Ascending aorta (tissue), 2 donors: ENCODE measurements around the gene TICAM1. TPM values are rescaled to one million over a fixed set of nuclear protein-coding genes. Genes with fewer than 3 reads are reported as not detected.

Experiments used
- DNase-seq, 2 donors: peaks; one replicate each; pipeline ENCODE4 v3.0.0-alpha.2; 2019; ENCODE audit warnings: low spot score in 2 of 2
- H3K27ac ChIP-seq, 2 donors: fragments of 200-600 bp; sonication (generic); one replicate each; pipeline ENCODE4 v1.5.1; 2016 to 2017; ENCODE audit warnings: mild to moderate bottlenecking in 1 of 2
- H3K27me3 ChIP-seq: fragments of 200-600 bp; sonication (generic); one replicate; pipeline ENCODE4 v1.5.1; 2017
- H3K36me3 ChIP-seq, 2 donors: fragments of 200-600 bp; sonication (generic); one replicate each; pipeline ENCODE4 v1.5.1; 2016
- H3K4me1 ChIP-seq, 2 donors: fragments of 200-600 bp; sonication (generic); one replicate each; pipeline ENCODE4 v1.5.1; 2016 to 2017; ENCODE audit warnings: mild to moderate bottlenecking in 1 of 2
- H3K4me3 ChIP-seq, 2 donors: fragments of 200-600 bp; sonication (generic); one replicate each; pipeline ENCODE4 v1.5.1; 2016 to 2017; ENCODE audit warnings: mild to moderate bottlenecking in 1 of 2
- H3K9me3 ChIP-seq, 2 donors: fragments of 200-600 bp; sonication (generic); one replicate each; pipeline ENCODE4 v1.5.1; 2016
- intact Hi-C: fragments of 100-400 bp; cut with DNase I; formaldehyde crosslinking; loops from one replicate; pipeline ENCODE4 v1.15.1; 2023
- total RNA-seq: library from RNA; depleted of rRNA; stranded (reverse); fragments of >200 nt; gene quantifications from one replicate; pipeline ENCODE4 v1.1.0, GENCODE V29; 2016
- TF ChIP-seq, protein P1 (sequence below), 3 experiments: fragments of 200-600 bp in 2 of 3; fragments of 450-650 bp in 1 of 3; sonication (generic) in 2 of 3; IDR thresholded peaks; one replicate each; pipeline ENCODE4 v1.5.1; 2016 to 2019; ENCODE audit warnings: antibody characterized with exemption in 3 of 3, mild to moderate bottlenecking in 1 of 3, moderate library complexity in 1 of 3

TICAM1 gene
- total RNA-seq, result 20.3 TPM

- Histone ChIP-seq H3K27ac (peak within 1 kb of the TSS; percentile 96 to 99), H3K36me3 (no peaks in the 10 kb centered on the region), H3K9me3 (no peaks in the 10 kb centered on the region), H3K4me1 (peaks cover 5 to 12% of the 10 kb centered on the region in 2 donors), H3K27me3 (no peaks in the 10 kb centered on the region), H3K4me3 (peak within 1 kb of the TSS; percentile 94 to 98)
- intact Hi-C loops, result loop anchor here (1.0 kb wide), 1 partner anchor 16 kb away; no protein-coding TSS in a partner anchor
- DNase-seq, result peak; percentile 25 to 83
- TF ChIP-seq, protein P1, sequence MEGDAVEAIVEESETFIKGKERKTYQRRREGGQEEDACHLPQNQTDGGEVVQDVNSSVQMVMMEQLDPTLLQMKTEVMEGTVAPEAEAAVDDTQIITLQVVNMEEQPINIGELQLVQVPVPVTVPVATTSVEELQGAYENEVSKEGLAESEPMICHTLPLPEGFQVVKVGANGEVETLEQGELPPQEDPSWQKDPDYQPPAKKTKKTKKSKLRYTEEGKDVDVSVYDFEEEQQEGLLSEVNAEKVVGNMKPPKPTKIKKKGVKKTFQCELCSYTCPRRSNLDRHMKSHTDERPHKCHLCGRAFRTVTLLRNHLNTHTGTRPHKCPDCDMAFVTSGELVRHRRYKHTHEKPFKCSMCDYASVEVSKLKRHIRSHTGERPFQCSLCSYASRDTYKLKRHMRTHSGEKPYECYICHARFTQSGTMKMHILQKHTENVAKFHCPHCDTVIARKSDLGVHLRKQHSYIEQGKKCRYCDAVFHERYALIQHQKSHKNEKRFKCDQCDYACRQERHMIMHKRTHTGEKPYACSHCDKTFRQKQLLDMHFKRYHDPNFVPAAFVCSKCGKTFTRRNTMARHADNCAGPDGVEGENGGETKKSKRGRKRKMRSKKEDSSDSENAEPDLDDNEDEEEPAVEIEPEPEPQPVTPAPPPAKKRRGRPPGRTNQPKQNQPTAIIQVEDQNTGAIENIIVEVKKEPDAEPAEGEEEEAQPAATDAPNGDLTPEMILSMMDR (IDR thresholded peaks at IDR 0.05), result peak in 2 of 3 experiments; percentile 14 to 15
Measured at GRCh38 chr19:4831304-4831978, at the start of gene TICAM1. TSS of gene TICAM1 (minus strand) at chr19:4831712. CDS start at chr19:4818377, 13,335 bp downstream.

GRCh38 chr19:4879041-4879440 is 47.5 kb upstream of the TICAM1 start:
- TF ChIP-seq, protein P1 (IDR thresholded peaks at IDR 0.05), result no peak
- Histone ChIP-seq H3K4me3 (no peak overlapping the region), H3K27me3 (no peaks in the 10 kb centered on the region), H3K4me1 (peaks cover 3 to 15% of the 10 kb centered on the region in 2 donors), H3K27ac (peak overlapping the region in 1 of 2 donors; percentile 71), H3K36me3 (no peaks in the 10 kb centered on the region), H3K9me3 (no peaks in the 10 kb centered on the region)
- intact Hi-C loops, result loop anchor here (10.0 kb wide), 1 partner anchor 416 kb away; no protein-coding TSS in a partner anchor
- no peak for DNase-seq

GRCh38 chr19:4878491-4878968 is 47.0 kb upstream of the TICAM1 start:
- Histone ChIP-seq H3K27me3 (no peaks in the 10 kb centered on the region), H3K36me3 (no peaks in the 10 kb centered on the region), H3K4me3 (peak overlapping the region in 1 of 2 donors; percentile 39), H3K4me1 (peaks cover 3 to 15% of the 10 kb centered on the region in 2 donors), H3K9me3 (no peaks in the 10 kb centered on the region), H3K27ac (peak overlapping the region; percentile 71 to 77)
- TF ChIP-seq, protein P1 (IDR thresholded peaks at IDR 0.05), result no peak
- intact Hi-C loops, result loop anchor here (10.0 kb wide), 1 partner anchor 416 kb away; no protein-coding TSS in a partner anchor
- DNase-seq, result no peak

- peak in 1 of 2 donors; percentile 77 for DNase-seq
- intact Hi-C loops, result loop anchor here (10.0 kb wide), 1 partner anchor 417 kb away; no protein-coding TSS in a partner anchor
- H3K27ac ChIP-seq, result peak overlapping the region; percentile 71 to 77
Measured at GRCh38 chr19:4877753-4878490, 46.4 kb upstream of the TICAM1 start.

GRCh38 chr19:4873930-4874329 is 42.4 kb upstream of the TICAM1 start:
- no peaks in the 10 kb centered on the region for H3K9me3 ChIP-seq
- no peak overlapping the region for H3K4me3 ChIP-seq
- H3K27ac ChIP-seq, result no peak overlapping the region
- H3K36me3 ChIP-seq, result no peaks in the 10 kb centered on the region
- intact Hi-C loops, result loop anchor here (10.0 kb wide), 1 partner anchor 421 kb away; no protein-coding TSS in a partner anchor
- no peaks in the 10 kb centered on the region for H3K27me3 ChIP-seq
- no peak for DNase-seq
- peaks cover 3 to 15% of the 10 kb centered on the region in 2 donors for H3K4me1 ChIP-seq
- TF ChIP-seq, protein P1 (IDR thresholded peaks at IDR 0.05), result no peak

More at GRCh38 chr19:4877753-4878490, 46.4 kb upstream of the TICAM1 start:
- no peaks in the 10 kb centered on the region for H3K27me3 ChIP-seq
- peaks cover 3 to 15% of the 10 kb centered on the region in 2 donors for H3K4me1 ChIP-seq
- TF ChIP-seq, protein P1 (IDR thresholded peaks at IDR 0.05), result no peak
- H3K36me3 ChIP-seq, result no peaks in the 10 kb centered on the region
- no peaks in the 10 kb centered on the region for H3K9me3 ChIP-seq
- peak overlapping the region in 1 of 2 donors; percentile 39 for H3K4me3 ChIP-seq
